Kidney epithelial cell (primary cell): ENCODE results near the gene ZBTB46. TPM values are rescaled to one million over a fixed set of nuclear protein-coding genes. Genes with fewer than 3 reads are reported as not detected.

ENCODE experiments used
- DNase-seq: peaks from one replicate; pipeline ENCODE4 v3.0.0-alpha.2; 2010; ENCODE audit warnings: low read depth
- H3K27me3 ChIP-seq: 2 replicates; pipeline ENCODE4 v1.6.0; 2011; ENCODE audit warnings: low read length; ENCODE audit not compliant: control insufficient read depth, insufficient read depth
- H3K36me3 ChIP-seq: 2 replicates; pipeline ENCODE4 v1.5.1; 2011; ENCODE audit warnings: low read length; ENCODE audit not compliant: control insufficient read depth, insufficient read depth
- H3K4me3 ChIP-seq: 2 replicates; pipeline ENCODE4 v1.5.1; 2011; ENCODE audit warnings: low read depth, mild to moderate bottlenecking, control low read depth, low read length
- total RNA-seq: library from RNA; depleted of rRNA; stranded (reverse); fragments of >200 nt; gene quantifications from 2 replicates; pipeline ENCODE4 v1.2.3, GENCODE V29; 2015
- TF ChIP-seq, protein P1 (sequence below): IDR thresholded peaks from 2 replicates; pipeline ENCODE4 v1.5.1; 2011; ENCODE audit warnings: mild to moderate bottlenecking, moderate library complexity, low read length, control low read depth, inconsistent platforms; ENCODE audit not compliant: insufficient read depth, poor library complexity, severe bottlenecking

ZBTB46 gene
- total RNA-seq, 1 donor from 2014 or later, result 7.8 TPM

GRCh38 chr20:63704749-63705117, 126.3 kb downstream of the ZBTB46 start:
- TF ChIP-seq, protein P1, sequence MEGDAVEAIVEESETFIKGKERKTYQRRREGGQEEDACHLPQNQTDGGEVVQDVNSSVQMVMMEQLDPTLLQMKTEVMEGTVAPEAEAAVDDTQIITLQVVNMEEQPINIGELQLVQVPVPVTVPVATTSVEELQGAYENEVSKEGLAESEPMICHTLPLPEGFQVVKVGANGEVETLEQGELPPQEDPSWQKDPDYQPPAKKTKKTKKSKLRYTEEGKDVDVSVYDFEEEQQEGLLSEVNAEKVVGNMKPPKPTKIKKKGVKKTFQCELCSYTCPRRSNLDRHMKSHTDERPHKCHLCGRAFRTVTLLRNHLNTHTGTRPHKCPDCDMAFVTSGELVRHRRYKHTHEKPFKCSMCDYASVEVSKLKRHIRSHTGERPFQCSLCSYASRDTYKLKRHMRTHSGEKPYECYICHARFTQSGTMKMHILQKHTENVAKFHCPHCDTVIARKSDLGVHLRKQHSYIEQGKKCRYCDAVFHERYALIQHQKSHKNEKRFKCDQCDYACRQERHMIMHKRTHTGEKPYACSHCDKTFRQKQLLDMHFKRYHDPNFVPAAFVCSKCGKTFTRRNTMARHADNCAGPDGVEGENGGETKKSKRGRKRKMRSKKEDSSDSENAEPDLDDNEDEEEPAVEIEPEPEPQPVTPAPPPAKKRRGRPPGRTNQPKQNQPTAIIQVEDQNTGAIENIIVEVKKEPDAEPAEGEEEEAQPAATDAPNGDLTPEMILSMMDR, result no peak
- H3K27me3 ChIP-seq, result no peaks in the 10 kb centered on the region
- no peak for DNase-seq
- no peak overlapping the region for H3K4me3 ChIP-seq
- peaks cover 1% of the 10 kb centered on the region for H3K36me3 ChIP-seq

DNA sequence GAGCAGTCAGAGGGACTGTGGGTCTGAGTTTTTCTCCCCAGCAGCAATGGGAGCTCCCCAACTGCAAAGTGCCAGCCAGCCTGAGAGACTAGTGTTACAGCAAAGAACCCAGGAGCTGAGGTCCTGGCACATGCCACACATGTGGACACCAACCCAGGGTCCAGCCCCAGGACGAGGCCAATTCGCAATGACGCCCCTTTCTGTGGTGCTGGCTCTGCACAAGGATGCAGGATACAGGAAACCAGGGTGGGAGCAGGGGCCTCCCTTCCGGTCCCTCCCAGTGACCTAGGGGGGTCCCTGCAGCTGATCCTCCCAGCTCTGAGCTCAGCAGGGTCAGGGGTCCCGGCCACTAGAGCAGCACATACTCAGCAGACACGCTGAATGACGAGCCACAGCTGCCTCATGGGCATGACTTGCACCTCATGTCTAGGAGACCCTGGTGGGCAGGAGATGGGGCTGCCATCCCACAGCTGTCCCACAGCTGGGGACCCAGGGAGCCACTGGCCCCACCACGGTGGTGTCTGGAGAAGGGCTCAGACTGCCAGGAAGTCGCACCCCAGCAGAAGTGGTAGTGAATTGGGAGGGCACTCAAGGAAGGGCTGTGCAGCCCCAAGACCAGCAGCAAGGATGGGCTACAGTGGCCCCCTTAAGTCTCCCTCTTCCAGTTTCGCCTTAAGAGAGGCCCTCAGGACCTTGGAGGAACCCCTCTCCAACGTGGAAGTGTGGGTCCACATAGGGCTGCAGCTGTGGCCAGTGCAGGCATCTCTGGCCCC, 126.9 kb downstream of the ZBTB46 start:
- TF ChIP-seq, protein P1, result no peak
- DNase-seq, result no peak
- Histone ChIP-seq H3K4me3 (no peak overlapping the region), H3K36me3 (peaks cover 1% of the 10 kb centered on the region), H3K27me3 (no peaks in the 10 kb centered on the region)

DNA sequence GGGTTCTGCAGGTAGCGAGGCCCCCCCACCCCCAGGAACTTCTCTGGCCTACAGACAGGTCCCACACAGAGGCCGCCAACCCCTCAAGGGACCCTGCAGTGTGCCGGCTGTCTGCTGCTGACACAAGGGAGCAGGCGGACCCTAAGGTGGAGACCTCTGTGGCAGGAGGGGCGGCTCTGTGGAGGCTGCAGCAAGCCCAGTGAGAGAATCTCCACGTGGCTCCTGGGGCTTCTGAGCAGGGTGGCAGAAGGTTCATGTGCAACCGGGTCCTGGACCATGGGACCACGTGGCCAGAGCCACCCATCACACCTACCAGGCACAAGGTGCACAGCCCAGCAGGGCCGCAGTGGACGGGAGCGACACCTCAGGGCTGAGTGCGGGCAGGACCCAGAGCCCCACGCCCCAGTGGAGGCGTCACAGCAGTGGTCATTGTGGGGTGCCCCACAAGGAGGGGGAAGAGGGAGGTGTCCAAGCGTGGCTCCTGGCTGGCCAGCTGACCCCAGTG, 127.5 kb downstream of the ZBTB46 start:
- no peak for DNase-seq
- Histone ChIP-seq H3K27me3 (no peaks in the 10 kb centered on the region), H3K4me3 (no peak overlapping the region), H3K36me3 (peaks cover 1% of the 10 kb centered on the region)
- TF ChIP-seq, protein P1, result no peak

DNA sequence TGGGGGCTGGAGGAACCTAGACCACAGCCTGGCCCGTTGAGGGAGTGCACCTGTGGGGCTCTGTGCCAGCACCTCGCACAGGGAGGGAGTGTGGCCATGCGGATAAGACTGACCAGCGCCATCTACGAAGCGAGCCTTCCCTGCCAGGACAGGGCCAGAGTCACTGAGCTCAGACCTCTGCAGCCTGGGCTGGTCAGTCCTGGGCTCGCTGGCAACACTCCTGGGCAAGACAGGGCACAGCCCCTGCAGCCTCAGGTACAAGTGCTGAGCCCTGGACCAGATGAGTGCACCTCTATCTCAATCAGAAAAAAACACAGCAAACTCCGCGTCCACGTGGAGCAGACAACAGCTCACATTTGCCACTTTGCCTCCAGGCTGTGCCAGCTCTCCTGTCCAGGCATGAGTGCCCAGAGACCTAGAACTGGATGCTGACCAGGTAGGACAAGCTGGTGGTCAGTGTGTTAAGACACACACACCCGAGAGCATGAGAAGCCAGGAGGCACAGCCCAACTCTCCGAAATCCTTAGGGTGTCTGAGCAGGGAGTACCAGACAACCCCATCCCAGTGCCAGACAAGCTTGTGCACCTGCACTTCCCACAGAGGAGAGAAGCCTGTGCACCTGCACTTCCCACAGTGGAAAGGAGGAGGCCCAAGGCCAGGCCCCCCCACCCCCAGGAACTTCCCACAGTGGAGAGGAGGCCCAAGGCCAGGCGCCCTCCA, 128.2 kb downstream of the ZBTB46 start:
- peaks cover 1% of the 10 kb centered on the region for H3K36me3 ChIP-seq
- TF ChIP-seq, protein P1, result no peak
- H3K27me3 ChIP-seq, result no peaks in the 10 kb centered on the region
- DNase-seq, result no peak
- H3K4me3 ChIP-seq, result no peak overlapping the region

DNA sequence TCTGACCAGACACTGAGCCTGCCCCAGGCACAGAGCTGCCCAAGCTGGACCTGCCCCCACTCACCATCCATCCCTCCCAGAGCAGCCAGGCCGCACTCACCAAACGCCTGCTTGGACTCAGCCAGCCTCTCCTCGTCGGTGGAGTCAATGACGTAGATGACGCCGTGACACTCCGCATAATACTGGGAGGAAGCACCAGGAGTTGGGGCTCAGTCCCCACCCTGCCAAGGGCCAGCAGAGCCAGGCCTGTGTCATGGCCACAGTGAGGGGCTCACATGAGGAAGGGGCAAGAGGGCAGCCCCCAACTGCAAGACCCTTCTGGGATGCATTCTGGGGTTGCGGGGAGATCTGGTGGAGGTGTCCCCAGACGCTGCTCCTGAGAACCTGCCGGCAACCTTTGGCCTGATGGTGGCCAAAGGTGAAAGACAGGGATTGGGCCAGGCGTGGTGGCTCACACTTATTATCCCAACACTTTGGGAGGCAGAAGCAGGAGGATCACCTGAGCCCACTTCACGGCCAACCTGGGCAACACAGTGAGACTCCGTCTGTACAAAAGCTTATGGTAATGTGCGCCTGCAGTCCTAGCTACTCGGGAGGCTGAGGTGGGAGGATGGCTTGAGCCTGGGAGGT, 128.9 kb downstream of the ZBTB46 start:
- no peak overlapping the region for H3K4me3 ChIP-seq
- TF ChIP-seq, protein P1, result no peak
- no peak for DNase-seq
- peaks cover 1% of the 10 kb centered on the region for H3K36me3 ChIP-seq
- no peaks in the 10 kb centered on the region for H3K27me3 ChIP-seq
